Measurements from ENCODE around the gene PPFIA1. TPM values are rescaled to one million over a fixed set of nuclear protein-coding genes. Genes with fewer than 3 reads are reported as not detected.

Gene PPFIA1
- total RNA-seq, 1 experiment from 2014 or later: 113 TPM

GRCh38 chr11:70241709-70242108, 28.8 kb upstream of the PPFIA1 start:
- Histone ChIP-seq H3K9me3 (ENCODE audit: low read depth, low read length, poor library complexity, severe bottlenecking) (no peaks in the 10 kb centered on the region), H3K27ac (ENCODE audit: low read depth, low read length, poor library complexity, severe bottlenecking) (no peak overlapping the region), H3K4me3 (ENCODE audit: low read depth, low read length, poor library complexity, severe bottlenecking) (no peak overlapping the region), H3K4me1 (ENCODE audit: insufficient read depth, low read length, poor library complexity, severe bottlenecking) (no peaks in the 10 kb centered on the region), H3K36me3 (ENCODE audit: insufficient read depth, low read length, poor library complexity, severe bottlenecking) (no peaks in the 10 kb centered on the region), H3K27me3 (replicated peaks; ENCODE audit: insufficient read depth, low read depth, low read length, poor library complexity) (no peaks in the 10 kb centered on the region)
- intact Hi-C loops (cut with micrococcal nuclease; ENCODE audit: unreplicated experiment): no loop called here
- CTCF ChIA-PET: no interaction called here
- TF ChIP-seq CTCF (conservative IDR thresholded peaks at IDR 0.05; ENCODE audit: low read depth, low read length) (no peak), EZH2 (IDR thresholded peaks at IDR 0.05; ENCODE audit: borderline replicate concordance, low read depth, low read length, poor library complexity, severe bottlenecking) (no peak)
- no TSS peak for BruUV-seq (replicated peaks)
- POLR2A ChIA-PET (ENCODE audit: low non-redundant PET): no interaction called here
- no peak for DNase-seq (ENCODE audit: low spot score)

GRCh38 chr11:70242885-70243284, 27.6 kb upstream of the PPFIA1 start:
- DNase-seq (ENCODE audit: low spot score): no peak
- no peak overlapping the region for H3K4me3 ChIP-seq (ENCODE audit: low read depth, low read length, poor library complexity, severe bottlenecking)
- BruUV-seq (replicated peaks): no TSS peak
- CTCF ChIA-PET: no interaction called here
- H3K4me1 ChIP-seq (ENCODE audit: insufficient read depth, low read length, poor library complexity, severe bottlenecking): no peaks in the 10 kb centered on the region
- TF ChIP-seq CTCF (conservative IDR thresholded peaks at IDR 0.05; ENCODE audit: low read depth, low read length) (no peak), EZH2 (IDR thresholded peaks at IDR 0.05; ENCODE audit: borderline replicate concordance, low read depth, low read length, poor library complexity, severe bottlenecking) (no peak)
- POLR2A ChIA-PET (ENCODE audit: low non-redundant PET): no interaction called here
- H3K27me3 ChIP-seq (replicated peaks; ENCODE audit: insufficient read depth, low read depth, low read length, poor library complexity): no peaks in the 10 kb centered on the region
- no peak overlapping the region for H3K27ac ChIP-seq (ENCODE audit: low read depth, low read length, poor library complexity, severe bottlenecking)
- no peaks in the 10 kb centered on the region for H3K36me3 ChIP-seq (ENCODE audit: insufficient read depth, low read length, poor library complexity, severe bottlenecking)
- intact Hi-C loops (cut with micrococcal nuclease; ENCODE audit: unreplicated experiment): no loop called here
- no peaks in the 10 kb centered on the region for H3K9me3 ChIP-seq (ENCODE audit: low read depth, low read length, poor library complexity, severe bottlenecking)

- no peak overlapping the region for H3K27ac ChIP-seq (ENCODE audit: low read depth, low read length, poor library complexity, severe bottlenecking)
Measured at GRCh38 chr11:70243912-70244652, 26.4 kb upstream of the PPFIA1 start.

More at GRCh38 chr11:70243912-70244652, 26.4 kb upstream of the PPFIA1 start:
- ChIA-PET CTCF (interaction anchor here (0.6 kb wide), 1 partner anchor 17 kb away, joined by 3 read pairs; no protein-coding TSS in a partner anchor), POLR2A (ENCODE audit: low non-redundant PET) (no interaction called here)
- no peaks in the 10 kb centered on the region for H3K9me3 ChIP-seq (ENCODE audit: low read depth, low read length, poor library complexity, severe bottlenecking)
- no peaks in the 10 kb centered on the region for H3K36me3 ChIP-seq (ENCODE audit: insufficient read depth, low read length, poor library complexity, severe bottlenecking)
- intact Hi-C loops (cut with micrococcal nuclease; ENCODE audit: unreplicated experiment): no loop called here
- TF ChIP-seq CTCF (conservative IDR thresholded peaks at IDR 0.05; ENCODE audit: low read depth, low read length): no peak
- TF ChIP-seq EZH2 (IDR thresholded peaks at IDR 0.05; ENCODE audit: borderline replicate concordance, low read depth, low read length, poor library complexity, severe bottlenecking): no peak
- no TSS peak for BruUV-seq (replicated peaks)
- no peaks in the 10 kb centered on the region for H3K4me1 ChIP-seq (ENCODE audit: insufficient read depth, low read length, poor library complexity, severe bottlenecking)
- DNase-seq (ENCODE audit: low spot score): no peak
- H3K27me3 ChIP-seq (replicated peaks; ENCODE audit: insufficient read depth, low read depth, low read length, poor library complexity): no peaks in the 10 kb centered on the region
- H3K4me3 ChIP-seq (ENCODE audit: low read depth, low read length, poor library complexity, severe bottlenecking): no peak overlapping the region

Data from A673 (cell line).